Neural cell (in vitro differentiated cells): ENCODE data around the gene CATSPER1. TPM values are rescaled to one million over a fixed set of nuclear protein-coding genes. Genes with fewer than 3 reads are reported as not detected.

Source experiments
- H2AFZ ChIP-seq: fragments of 200-600, 300-800 bp; sonication (generic), shearing (Covaris generic); 2 replicates; pipeline ENCODE4 v1.6.0; 2014; ENCODE audit warnings: low read depth, mild to moderate bottlenecking, antibody characterized with exemption, low read length, moderate library complexity
- H3F3A ChIP-seq: fragments of 200-600 bp; shearing (Covaris generic); 2 replicates; pipeline ENCODE4 v1.6.1; 2016; ENCODE audit warnings: mild to moderate bottlenecking, moderate library complexity, mixed read lengths, antibody characterized with exemption, low read length; ENCODE audit not compliant: insufficient read depth, poor library complexity, severe bottlenecking
- H3K27ac ChIP-seq: fragments of 200-600, 300-800 bp; sonication (generic), shearing (Covaris generic); 2 replicates; pipeline ENCODE4 v1.5.1; 2014; ENCODE audit warnings: mild to moderate bottlenecking, low read length, moderate library complexity
- H3K27me3 ChIP-seq: fragments of 300-800, 200-600 bp; sonication (generic), shearing (Covaris generic); 2 replicates; pipeline ENCODE4 v1.6.0; 2014; ENCODE audit warnings: mild to moderate bottlenecking, low read depth, low read length, moderate library complexity; ENCODE audit not compliant: insufficient read depth
- H3K36me3 ChIP-seq: fragments of 300-800, 200-600 bp; sonication (generic), shearing (Covaris generic); 2 replicates; pipeline ENCODE4 v1.5.1; 2014; ENCODE audit warnings: mild to moderate bottlenecking, antibody characterized with exemption, low read length, moderate library complexity; ENCODE audit not compliant: insufficient read depth
- H3K4me2 ChIP-seq: fragments of 300-800, 200-600 bp; sonication (generic), shearing (Covaris generic); 2 replicates; pipeline ENCODE4 v1.6.0; 2014; ENCODE audit warnings: mild to moderate bottlenecking, low read length
- H3K4me3 ChIP-seq: fragments of 300-800, 200-600 bp; sonication (generic), shearing (Covaris generic); 2 replicates; pipeline ENCODE4 v1.5.1; 2014; ENCODE audit warnings: mild to moderate bottlenecking, low read length, moderate library complexity
- H3K79me2 ChIP-seq: fragments of 200-600 bp; shearing (Covaris generic); replicated peaks from 2 replicates; pipeline ENCODE4 v1.6.0; 2014; ENCODE audit warnings: mild to moderate bottlenecking, low read length, moderate library complexity; ENCODE audit not compliant: insufficient read depth
- H3K9ac ChIP-seq: fragments of 300-800, 200-600 bp; sonication (generic), shearing (Covaris generic); 2 replicates; pipeline ENCODE4 v1.6.1; 2016; ENCODE audit warnings: mild to moderate bottlenecking, low read length, mixed read lengths
- H3K9me2 ChIP-seq: fragments of 200-600 bp; shearing (Covaris generic); 2 replicates; pipeline ENCODE4 v1.6.1; 2016; ENCODE audit warnings: mild to moderate bottlenecking, low read length, mixed read lengths; ENCODE audit not compliant: insufficient read depth
- H3K9me3 ChIP-seq: fragments of 200-600, 300-800 bp; sonication (generic), shearing (Covaris generic); 2 replicates; pipeline ENCODE4 v1.6.1; 2016; ENCODE audit warnings: mild to moderate bottlenecking, mixed run types, low read length, moderate library complexity, mixed read lengths
- H4K20me1 ChIP-seq: fragments of 200-600 bp; shearing (Covaris generic); 2 replicates; pipeline ENCODE4 v1.6.1; 2016; ENCODE audit warnings: mild to moderate bottlenecking, mixed run types; ENCODE audit not compliant: insufficient read depth
- EP300 ChIP-seq: fragments of 450-650 bp; conservative IDR thresholded peaks from 2 replicates; pipeline ENCODE4 v1.6.1; 2014; ENCODE audit warnings: antibody characterized with exemption, mild to moderate bottlenecking, moderate library complexity; ENCODE audit not compliant: poor library complexity, severe bottlenecking
- EZH2 ChIP-seq: fragments of 200-600, 300-800 bp; shearing (Covaris generic), sonication (generic); IDR thresholded peaks from 2 replicates; pipeline ENCODE4 v1.6.1; 2014; ENCODE audit warnings: antibody characterized with exemption, low read length, borderline replicate concordance, mild to moderate bottlenecking; ENCODE audit not compliant: insufficient read depth, poor library complexity, severe bottlenecking
- MXI1 ChIP-seq: fragments of 450-650 bp; conservative IDR thresholded peaks from 2 replicates; pipeline ENCODE4 v1.6.1; 2014; ENCODE audit warnings: antibody characterized with exemption, mild to moderate bottlenecking; ENCODE audit not compliant: poor library complexity, severe bottlenecking
- POLR2AphosphoS5 ChIP-seq: IDR thresholded peaks from 2 replicates; pipeline ENCODE4 v1.6.1; 2012
- RAD21 ChIP-seq: fragments of 450-650 bp; conservative IDR thresholded peaks from 2 replicates; pipeline ENCODE4 v1.6.1; 2014; ENCODE audit warnings: antibody characterized with exemption, mild to moderate bottlenecking, moderate library complexity
- REST ChIP-seq: IDR thresholded peaks from 2 replicates; pipeline ENCODE4 v1.6.1; 2012; ENCODE audit warnings: borderline replicate concordance
- SMC3 ChIP-seq: fragments of 450-650 bp; conservative IDR thresholded peaks from 2 replicates; pipeline ENCODE4 v1.6.1; 2014; ENCODE audit warnings: antibody characterized with exemption, mild to moderate bottlenecking, moderate library complexity; ENCODE audit not compliant: poor library complexity
- TAF1 ChIP-seq: IDR thresholded peaks from 2 replicates; pipeline ENCODE4 v1.6.1; 2012; ENCODE audit warnings: low read depth
- polyA minus RNA-seq: library from RNA; depleted of rRNA, polyadenylated mRNA; stranded (reverse); fragments of >200 nt; gene quantifications from 2 replicates; pipeline ENCODE4 v1.2.3, GENCODE V29; 2014
- polyA plus RNA-seq: library from polyadenylated mRNA; depleted of rRNA; stranded (reverse); fragments of >200 nt; gene quantifications from 2 replicates; pipeline ENCODE4 v1.2.3, GENCODE V29; 2014
- TF ChIP-seq, protein P1 (sequence below): fragments of 450-650 bp; IDR thresholded peaks from 2 replicates; pipeline ENCODE4 v1.5.1; 2014; ENCODE audit warnings: antibody characterized with exemption, mild to moderate bottlenecking, moderate library complexity; ENCODE audit not compliant: poor library complexity, severe bottlenecking

CATSPER1 gene
- polyA plus RNA-seq: not detected in 2 replicates
- polyA minus RNA-seq: not detected in 2 replicates

- Histone ChIP-seq H3K27ac (no peak within 1 kb of the TSS), H3K9me2 (no peaks in the 10 kb centered on the region), H3F3A (no peaks in the 10 kb centered on the region), H3K4me2 (no peak within 1 kb of the TSS), H3K9me3 (no peaks in the 10 kb centered on the region), H3K4me3 (no peak within 1 kb of the TSS), H3K79me2 (no peaks in the 10 kb centered on the region), H3K9ac (no peak within 1 kb of the TSS), H4K20me1 (no peaks in the 10 kb centered on the region), H2AFZ (no peak within 1 kb of the TSS), H3K36me3 (no peaks in the 10 kb centered on the region), H3K27me3 (peaks cover 8% of the 10 kb centered on the region)
- no peak for TF ChIP-seq EP300
- no peak for TF ChIP-seq TAF1
- TF ChIP-seq, protein P1, sequence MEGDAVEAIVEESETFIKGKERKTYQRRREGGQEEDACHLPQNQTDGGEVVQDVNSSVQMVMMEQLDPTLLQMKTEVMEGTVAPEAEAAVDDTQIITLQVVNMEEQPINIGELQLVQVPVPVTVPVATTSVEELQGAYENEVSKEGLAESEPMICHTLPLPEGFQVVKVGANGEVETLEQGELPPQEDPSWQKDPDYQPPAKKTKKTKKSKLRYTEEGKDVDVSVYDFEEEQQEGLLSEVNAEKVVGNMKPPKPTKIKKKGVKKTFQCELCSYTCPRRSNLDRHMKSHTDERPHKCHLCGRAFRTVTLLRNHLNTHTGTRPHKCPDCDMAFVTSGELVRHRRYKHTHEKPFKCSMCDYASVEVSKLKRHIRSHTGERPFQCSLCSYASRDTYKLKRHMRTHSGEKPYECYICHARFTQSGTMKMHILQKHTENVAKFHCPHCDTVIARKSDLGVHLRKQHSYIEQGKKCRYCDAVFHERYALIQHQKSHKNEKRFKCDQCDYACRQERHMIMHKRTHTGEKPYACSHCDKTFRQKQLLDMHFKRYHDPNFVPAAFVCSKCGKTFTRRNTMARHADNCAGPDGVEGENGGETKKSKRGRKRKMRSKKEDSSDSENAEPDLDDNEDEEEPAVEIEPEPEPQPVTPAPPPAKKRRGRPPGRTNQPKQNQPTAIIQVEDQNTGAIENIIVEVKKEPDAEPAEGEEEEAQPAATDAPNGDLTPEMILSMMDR: no peak
- TF ChIP-seq RAD21: no peak
- no peak for TF ChIP-seq SMC3
- TF ChIP-seq MXI1: no peak
- TF ChIP-seq POLR2AphosphoS5: no peak
- no peak for TF ChIP-seq REST
- no peak for TF ChIP-seq EZH2
Observed at GRCh38 chr11:66026017-66026529, at the start of gene CATSPER1. Gene CATSPER1, minus strand, starts transcription at chr11:66026479. Its CDS starts 100 bp downstream, at chr11:66026379.

GRCh38 chr11:66075273-66075672, 49.0 kb upstream of the CATSPER1 start:
- H3F3A ChIP-seq: peaks cover 4% of the 10 kb centered on the region
- no peaks in the 10 kb centered on the region for H3K27me3 ChIP-seq
- H3K27ac ChIP-seq: no peak overlapping the region
- no peaks in the 10 kb centered on the region for H3K9me3 ChIP-seq
- TF ChIP-seq TAF1: no peak
- no peak for TF ChIP-seq EP300
- no peak for TF ChIP-seq REST
- TF ChIP-seq SMC3: no peak
- TF ChIP-seq RAD21: no peak
- TF ChIP-seq MXI1: no peak
- no peak for TF ChIP-seq EZH2
- TF ChIP-seq, protein P1: no peak
- no peak for TF ChIP-seq POLR2AphosphoS5
- H2AFZ ChIP-seq: no peak overlapping the region
- no peak overlapping the region for H3K4me2 ChIP-seq
- H3K36me3 ChIP-seq: peaks cover 5% of the 10 kb centered on the region
- H4K20me1 ChIP-seq: no peaks in the 10 kb centered on the region
- no peak overlapping the region for H3K9ac ChIP-seq
- no peaks in the 10 kb centered on the region for H3K9me2 ChIP-seq
- peaks cover 27% of the 10 kb centered on the region for H3K79me2 ChIP-seq
- no peak overlapping the region for H3K4me3 ChIP-seq
